Activated CD4-positive, alpha-beta T cell treated with anti-CD3 and anti-CD28 coated beads, Interleukin-2, Interleukin-6, amounts not matched to agents 100 ng/mL and 50 ng/mL, durations not matched to agents 16 hours and 8 hours (primary cell): ENCODE data around the gene RECQL5.

Experiments used
- DNase-seq: peaks from one replicate; pipeline ENCODE4 v3.0.0-alpha.2; 2020

RECQL5 gene

GRCh38 chr17:75632428-75632827, 34.5 kb downstream of the RECQL5 start:
- DNase-seq: no peak

GRCh38 chr17:75631353-75631752, 35.6 kb downstream of the RECQL5 start:
- no peak for DNase-seq

DNA sequence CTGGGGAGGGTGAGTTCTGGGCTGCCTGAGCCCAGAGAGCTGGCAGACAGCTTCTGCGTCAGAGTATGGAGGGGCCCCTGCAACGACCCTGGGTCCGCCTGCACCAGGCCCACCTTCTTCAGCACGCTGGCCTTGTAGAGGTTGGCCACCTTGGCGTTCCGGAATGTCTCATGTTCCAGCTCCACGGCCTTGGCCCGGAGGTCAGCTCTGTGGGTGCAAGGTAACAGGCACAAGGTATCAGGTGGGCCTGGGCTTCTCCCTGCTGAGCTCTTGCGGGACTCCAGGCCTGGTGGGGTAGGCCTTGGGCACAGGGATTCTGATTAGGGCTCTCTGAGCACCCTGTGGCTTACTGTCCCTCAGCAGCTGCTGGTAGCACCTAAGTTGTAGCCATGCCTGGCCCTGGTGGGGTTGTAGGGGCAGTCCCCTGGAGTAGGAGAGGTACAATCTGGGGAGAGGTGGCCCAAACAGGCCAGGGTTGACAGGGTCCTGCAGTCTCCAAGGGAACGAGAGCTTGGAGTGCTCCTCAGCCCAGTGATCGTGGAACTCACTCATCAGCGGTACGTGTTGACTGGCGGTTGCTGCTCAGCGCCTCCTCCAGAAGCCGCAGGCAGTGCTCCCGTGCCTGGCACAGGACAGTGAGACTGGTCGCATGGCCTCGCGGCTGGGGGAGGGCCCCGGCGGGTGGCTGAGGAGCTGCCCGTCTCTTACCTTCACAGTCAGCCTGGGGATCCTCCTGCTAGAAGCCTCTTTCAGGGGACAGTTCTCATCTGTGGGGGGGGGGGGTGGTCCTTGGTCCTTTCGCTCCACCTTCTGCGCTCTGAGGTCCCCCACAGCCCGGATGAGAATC, 36.7 kb downstream of the RECQL5 start:
- DNase-seq: no peak

DNA sequence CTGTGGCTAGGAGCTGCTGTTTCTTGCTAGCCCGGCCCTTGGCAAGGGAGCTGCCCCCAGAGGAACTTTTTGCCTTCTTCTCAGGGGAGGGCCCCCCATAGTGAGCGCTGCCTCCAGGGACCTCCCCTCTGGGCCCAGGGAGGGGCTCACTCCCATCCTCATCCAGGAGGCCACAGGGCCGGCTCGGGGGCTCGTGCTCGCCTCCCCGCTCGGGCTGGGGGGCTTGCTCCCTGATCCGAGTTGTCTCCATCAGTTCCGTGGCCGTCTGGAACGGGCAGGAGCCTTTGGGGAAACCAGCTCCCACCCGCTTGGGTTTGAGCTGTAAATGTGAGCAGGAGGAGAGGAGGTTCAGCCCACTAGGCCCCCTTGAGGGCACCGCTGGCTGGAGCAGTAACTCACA, 37.8 kb downstream of the RECQL5 start:
- DNase-seq: no peak

DNA sequence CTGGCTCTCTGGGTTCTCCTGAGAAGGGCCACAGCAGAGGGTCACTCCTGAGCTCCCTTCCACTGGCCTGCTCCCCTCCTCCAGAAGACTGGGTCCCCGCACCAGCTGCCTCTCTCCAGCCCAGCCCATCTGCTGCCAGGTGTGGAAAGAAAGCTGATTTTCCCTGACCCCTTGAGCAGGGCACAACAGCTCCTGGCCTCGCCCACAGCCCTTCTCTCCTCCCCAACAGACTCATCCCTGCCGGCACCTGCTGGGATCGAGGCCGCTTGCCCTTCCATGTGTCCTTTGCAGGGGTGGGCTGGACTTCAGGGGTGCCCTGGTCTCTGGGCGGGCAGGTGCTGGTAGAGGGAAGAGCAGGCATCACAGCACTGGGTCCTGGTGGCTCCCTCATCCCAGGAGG, 38.5 kb downstream of the RECQL5 start:
- DNase-seq: no peak

DNA sequence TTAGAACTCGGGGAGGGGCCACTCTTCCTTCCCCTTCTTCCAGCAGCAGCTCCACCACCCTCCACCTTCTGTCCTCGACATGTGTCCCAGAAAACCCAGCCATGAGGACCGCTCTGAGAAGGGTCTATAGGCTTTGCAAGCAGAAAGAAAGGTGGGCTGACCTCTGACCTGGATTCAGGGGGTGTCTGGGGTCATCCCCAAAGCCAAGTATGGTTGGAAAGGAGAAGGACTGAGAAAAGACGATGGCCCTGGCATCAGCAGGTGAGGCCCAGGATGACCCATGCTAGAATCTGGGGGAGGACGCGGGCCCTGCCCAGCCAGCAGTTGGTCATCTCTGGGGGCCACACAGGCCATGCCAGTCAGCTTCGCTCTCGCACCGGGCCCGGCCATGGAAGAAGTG, 39.9 kb downstream of the RECQL5 start:
- no peak for DNase-seq

DNA sequence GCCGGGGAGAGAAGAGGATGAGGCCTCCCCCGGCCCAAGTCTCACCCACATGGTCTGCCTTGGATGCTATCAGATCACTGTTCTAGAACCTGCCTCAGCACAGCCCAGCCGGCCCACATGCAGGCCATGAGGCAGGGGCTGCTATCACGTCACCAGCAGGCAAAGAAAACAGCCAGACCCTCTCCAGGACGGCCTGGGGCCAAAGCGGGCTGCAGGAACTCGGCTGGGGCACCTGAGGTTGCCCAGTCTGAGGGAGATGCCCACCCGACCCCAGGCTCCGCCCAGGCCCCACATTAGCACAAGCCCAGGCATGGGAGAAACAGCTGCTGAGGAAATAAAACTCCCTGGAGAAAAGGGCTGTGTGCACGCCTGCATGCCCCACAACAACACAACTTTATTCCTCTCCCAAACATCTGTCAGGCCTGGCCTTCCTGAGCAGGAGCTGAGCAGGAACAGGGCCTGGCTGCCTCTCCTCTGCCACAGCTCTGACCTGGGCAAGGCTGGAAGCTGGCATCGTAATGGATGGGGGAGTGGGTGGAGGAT, 40.4 kb downstream of the RECQL5 start:
- DNase-seq: no peak

DNA sequence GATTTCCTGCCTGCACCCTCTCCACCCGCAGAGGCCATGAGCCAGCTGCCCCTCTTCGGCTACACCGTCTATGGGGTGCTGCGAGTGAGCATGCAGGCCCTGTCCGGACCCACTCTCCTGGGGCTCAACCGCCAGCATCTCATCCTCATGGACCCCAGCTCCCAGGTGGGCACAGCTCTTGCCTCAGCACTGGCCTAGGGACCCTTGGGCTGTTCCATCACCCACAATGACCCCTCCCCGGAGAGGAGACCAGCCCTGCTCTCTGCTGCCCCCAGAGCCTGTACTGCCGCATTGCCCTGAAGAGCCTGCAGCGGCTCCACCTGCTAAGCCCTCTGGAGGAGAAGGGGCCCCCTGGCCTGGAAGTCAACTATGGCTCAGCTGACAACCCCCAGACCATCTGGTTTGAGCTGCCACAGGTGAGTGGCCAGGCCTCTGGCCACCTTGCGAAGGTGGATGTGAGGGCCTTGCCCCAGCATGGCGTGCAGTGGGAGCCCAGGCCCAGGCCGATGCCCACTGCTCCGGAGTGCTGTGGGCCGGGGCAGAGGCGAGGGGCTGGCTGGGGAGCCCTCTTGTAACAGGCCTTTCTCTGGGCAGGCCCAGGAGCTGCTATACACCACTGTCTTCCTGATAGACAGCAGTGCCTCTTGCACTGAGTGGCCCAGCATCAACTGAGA, 41.0 kb downstream of the RECQL5 start:
- peak; percentile 23 for DNase-seq

DNA sequence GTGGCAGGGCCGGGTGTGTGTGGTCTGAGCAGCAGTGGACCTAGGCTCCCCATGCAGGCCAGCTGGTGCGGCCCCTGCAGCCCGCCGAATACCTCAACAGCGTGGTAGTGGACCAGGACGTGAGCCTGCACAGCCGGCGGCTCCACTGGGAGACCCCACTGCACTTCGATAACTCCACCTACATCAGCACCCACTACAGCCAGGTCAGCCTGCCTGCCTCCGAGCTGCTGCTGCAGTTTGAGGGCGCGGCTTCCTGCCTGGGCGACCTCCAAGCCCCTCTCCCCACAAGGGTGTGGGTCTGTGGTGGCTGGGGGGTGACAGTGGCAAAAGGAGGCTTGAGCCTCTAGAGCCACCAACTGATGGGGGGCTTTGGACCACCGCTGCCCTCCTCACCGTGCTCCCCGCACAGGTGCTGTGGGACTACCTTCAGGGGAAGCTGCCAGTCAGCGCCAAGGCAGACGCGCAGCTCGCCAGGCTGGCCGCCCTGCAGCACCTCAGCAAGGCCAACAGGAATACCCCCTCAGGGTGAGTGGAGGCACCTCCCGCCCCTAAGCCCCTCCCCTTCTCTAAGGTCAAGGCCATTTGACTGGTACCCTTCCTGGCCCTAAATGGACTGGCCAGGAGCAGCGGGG, 42.1 kb downstream of the RECQL5 start:
- DNase-seq: no peak

DNA sequence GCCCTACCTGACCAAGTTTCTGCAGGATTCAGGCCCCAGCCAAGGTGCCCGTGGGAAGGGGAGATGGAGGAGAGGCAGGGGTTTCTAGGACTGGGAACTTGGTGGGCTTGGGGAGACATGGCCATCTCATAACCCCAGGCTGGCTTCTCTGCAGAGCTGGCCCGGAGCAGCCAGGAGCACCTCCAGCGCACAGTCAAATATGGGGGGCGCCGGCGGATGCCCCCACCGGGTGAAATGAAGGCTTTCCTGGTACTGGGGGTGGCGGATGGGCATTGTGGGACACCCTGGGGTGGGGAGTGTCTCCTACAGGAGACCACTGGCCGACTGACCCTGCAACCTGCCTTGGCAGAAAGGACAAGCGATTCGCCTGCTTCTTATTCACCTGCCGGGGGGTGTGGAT, 42.9 kb downstream of the RECQL5 start:
- no peak for DNase-seq

GRCh38 chr17:75623386-75623785, 43.6 kb downstream of the RECQL5 start:
- no peak for DNase-seq

DNA sequence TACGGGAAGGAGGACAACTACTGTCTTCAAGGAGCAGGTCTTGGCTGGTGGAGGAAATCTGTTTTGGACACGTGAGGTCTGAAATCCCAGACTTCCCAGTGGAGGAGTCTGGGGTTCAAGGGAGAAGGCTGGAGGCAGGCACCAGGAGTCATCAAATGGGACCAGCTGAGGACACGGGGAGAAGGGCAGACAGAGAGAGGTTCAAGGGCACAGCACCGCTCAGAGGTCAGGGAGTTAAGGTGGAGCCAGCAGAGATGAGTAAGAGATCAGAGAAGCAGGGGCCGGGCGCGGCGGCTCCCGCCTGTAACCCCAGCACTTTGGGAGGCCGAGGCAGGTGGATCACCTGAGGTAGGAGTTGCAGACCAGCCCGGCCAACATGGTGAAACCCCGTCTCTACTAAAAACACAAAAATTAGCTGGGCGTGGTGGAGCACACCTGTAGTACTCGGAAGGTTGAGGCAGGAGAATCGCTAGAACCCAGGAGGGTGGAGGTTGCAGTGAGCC, 44.1 kb downstream of the RECQL5 start:
- no peak for DNase-seq

DNA sequence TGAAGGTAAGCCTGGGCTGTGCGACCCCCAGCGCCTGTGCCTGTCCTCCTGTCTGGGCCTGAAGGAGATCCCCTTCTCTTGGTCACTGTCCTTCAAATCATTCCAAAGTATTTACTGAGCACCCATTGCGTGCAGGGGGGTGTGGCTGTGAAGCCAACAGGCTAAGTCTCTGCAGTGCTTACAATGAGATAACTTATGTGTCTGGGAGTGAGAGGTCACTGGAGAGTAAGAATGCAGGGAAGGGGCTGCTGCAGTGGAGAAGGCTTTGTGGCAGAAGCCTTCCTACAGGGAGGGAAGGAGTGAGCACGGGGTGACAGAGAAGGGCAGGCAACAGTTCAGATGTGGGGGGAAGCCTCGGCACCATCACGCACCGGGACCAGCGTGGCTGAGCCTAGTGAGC, 44.9 kb downstream of the RECQL5 start:
- no peak for DNase-seq

GRCh38 chr17:75621489-75621888, 45.5 kb downstream of the RECQL5 start:
- DNase-seq: no peak

GRCh38 chr17:75619506-75620431, 47.2 kb downstream of the RECQL5 start:
- DNase-seq: peak; percentile 16

DNA sequence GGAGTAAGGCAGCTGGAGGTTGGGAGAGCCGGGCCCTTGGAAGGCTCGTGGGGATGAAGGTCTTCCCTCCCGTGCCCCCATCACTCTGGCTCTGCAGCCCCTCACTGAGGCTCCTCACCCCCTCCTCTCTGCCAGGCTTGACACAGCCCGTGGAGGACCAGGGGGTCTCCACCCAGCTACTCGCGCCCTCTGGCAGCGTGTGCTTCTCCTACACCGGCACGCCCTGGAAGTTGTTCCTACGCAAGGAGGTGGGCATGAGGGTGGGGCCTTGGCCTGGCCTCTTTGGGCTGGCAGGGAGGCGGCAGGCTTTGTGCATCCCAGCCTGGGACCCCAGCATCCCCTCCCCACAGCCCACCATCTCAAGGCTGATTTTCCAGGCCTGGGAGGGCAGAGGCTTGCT, 49.3 kb downstream of the RECQL5 start:
- no peak for DNase-seq

DNA sequence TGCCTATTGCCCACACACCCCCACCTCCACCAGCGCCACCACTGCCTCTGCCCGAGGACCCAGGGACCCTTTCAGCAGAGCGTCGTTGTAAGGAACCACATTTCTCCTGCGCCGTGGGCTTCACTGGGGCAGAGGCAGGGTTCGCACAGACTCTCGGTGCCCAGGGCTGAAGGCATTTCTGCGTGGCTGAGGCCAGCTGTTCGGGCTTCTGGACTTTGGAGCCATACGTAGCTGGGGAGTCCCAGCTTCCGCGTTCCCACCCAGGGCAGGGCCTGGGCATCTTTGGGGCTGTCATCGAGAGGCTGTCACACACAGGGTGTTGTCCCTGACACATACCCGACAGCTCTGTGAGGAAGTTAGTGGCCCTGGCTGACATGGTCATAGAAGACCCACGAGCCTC, 49.7 kb downstream of the RECQL5 start:
- no peak for DNase-seq

DNA sequence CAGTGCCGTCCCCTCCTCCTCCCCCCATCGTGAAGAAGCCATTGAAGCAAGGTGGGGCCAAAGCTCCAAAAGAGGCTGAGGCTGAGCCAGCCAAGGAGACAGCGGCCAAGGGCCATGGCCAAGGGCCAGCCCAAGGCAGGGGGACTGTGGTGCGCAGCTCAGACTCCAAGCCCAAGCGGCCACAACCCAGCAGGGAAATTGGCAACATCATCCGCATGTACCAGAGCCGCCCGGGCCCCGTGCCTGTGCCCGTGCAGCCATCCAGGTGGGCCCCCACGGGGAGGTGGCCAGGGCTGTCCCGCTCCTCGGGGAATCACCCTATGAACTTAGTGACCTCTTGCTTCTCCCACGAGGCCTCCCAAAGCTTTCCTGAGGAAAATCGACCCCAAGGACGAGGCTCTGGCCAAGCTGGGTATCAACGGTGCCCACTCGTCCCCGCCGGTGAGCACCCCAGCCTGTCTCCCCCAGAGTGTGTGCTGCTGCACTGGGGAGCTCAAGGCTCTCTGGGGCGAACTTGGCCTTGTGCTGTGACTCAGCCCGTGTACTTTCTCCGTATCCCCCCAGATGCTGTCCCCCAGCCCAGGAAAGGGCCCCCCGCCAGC, 50.3 kb downstream of the RECQL5 start:
- DNase-seq: no peak

DNA sequence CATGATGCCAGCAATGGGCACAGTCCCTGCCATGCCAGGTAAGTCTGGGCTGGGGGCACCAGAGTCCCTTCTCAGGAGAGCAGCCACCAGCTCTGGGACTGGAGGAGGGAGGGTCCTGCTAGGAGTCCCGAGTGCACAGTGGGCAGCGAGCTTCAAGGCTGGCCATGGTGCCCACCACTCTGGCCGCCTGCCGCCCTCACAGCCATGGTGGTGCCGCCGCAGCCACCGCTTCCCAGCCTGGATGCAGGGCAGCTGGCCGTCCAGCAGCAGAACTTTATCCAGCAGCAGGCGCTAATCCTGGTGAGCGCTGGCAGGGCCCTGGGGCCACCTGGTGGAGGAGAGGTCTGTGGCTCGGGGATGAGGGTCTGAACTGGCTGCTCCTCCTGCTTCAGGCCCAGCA, 51.7 kb downstream of the RECQL5 start:
- no peak for DNase-seq

GRCh38 chr17:75614556-75615270, 52.2 kb downstream of the RECQL5 start:
- no peak for DNase-seq

- no peak for DNase-seq
These were observed 52.9 kb downstream of the RECQL5 start for GRCh38 chr17:75614006-75614405.
